Stimulated activated CD8-positive, alpha-beta memory T cell treated with anti-CD3 and anti-CD28 coated beads, Interleukin-4, amount 100 ng/mL, for 48 hours (primary cell): Measurements from ENCODE around the gene RNU1-2.
"Not testable (repeated sequence)": the region's sequence is repeated elsewhere in the genome, so short reads cannot be mapped to it uniquely, and the experiment has no call there.

Experiments used
- DNase-seq: peaks from one replicate; pipeline ENCODE4 v3.0.0-alpha.2; 2020

RNU1-2 gene

DNA sequence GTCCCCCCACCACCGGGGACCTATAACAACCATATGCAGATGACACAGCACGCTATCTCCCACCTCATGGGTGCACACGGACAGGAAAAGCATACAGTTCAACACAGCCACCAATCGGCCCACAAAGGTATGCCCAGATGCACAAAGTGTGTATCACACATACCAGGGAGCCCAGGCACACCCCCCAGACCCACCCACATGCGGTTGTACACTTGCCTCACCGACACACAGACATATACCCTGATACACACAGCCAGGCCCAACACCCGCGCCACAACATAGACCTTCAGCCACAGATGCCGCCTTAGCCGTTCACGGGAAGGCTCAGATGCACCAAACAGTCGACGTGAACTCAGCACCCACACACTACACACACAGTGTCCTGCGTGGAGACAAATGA, 31.5 kb downstream of the RNU1-2 start:
- no peak for DNase-seq

DNA sequence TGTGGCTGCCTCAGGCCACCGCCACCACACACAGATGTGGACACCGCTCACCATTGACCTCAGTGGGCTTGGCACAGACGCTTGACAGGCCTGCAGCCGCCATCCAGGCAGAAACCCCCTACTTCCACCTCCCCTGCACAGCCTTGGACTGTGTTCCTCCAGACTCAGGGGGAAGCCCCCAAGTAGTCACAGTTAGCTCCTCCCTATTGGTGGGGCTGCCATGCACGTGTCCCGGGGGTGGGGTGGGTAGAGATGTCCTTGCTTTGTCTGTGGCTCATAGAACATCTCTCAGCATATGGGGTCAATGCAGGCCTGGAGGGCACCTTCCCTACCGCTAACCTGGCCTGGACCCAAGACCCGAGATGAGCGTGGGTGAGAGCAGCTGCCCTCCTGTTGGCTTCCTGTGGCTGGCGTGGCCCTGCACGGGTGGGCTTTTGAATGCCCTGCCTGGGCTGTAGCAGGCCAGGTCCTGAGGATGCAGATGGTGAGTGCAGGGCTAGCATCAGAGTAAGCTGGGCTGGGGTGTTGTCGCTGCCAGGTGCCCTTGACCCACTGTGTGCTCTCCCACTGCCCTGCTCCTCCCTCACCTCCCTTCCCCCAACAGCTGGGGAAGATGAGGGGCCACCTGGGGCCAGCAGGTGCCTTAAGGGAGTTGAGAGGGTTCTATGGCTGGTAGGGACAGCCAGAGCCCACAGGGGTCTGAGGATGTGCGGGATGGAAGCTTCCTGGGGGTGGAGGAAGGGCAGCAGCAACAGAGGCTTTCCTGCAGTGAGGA, 32.1 kb downstream of the RNU1-2 start:
- no peak for DNase-seq

- DNase-seq, result not testable (repeated sequence)
These were observed 33.6 kb downstream of the RNU1-2 start for GRCh38 chr1:16929146-16930041.

GRCh38 chr1:16931206-16931934, 35.6 kb downstream of the RNU1-2 start:
- not testable (repeated sequence) for DNase-seq

- not testable (repeated sequence) for DNase-seq
These were observed 38.2 kb downstream of the RNU1-2 start for GRCh38 chr1:16933945-16934344.

GRCh38 chr1:16936580-16936979, 40.8 kb downstream of the RNU1-2 start:
- DNase-seq, result not testable (repeated sequence)

DNA sequence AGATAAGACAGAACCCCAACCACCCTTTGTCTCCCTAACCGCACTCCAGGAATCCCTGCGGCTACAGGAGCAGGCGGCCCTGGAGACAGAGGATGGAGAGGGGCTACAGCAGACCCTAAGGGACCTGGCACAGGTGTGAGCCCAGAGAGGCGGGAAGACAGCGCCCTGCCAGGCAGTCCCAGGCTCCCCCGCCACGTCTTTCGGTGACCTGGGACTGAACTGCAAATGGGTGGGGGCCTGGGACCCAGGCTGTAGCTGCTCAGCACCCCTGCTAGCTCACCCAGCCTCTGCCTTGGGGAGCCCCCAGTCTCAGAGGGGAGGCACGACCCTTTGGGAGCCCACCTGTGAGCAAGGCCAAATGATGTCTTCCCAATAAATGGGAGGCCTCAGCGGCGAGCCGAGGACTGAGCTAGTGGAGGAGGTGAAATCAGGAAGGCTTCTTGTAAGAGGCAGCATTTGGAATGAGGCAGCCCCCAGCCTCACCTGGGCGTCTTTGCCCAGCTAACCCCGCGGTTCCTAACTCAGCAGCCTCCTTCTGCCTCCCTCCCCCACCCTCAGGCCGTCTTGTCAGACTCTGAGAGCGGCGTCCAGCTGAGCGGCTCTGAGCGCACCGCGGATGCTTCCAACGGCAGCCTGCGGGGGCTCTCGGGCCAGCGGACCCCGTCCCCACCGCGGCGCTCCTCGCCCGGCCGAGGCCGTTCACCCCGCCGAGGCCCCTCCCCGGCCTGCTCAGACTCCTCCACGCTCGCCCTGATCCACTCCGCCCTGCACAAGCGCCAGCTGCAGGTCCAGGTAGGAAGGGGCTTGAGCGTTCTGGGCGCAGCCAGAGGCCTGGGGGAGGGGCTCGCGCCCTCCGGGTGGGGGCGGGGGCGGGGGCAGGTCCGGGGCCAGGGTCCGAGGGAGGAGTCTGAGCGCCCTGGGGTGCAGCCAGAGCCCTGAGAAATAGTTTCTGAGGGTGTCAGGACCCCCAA, 42.9 kb downstream of the RNU1-2 start:
- no peak for DNase-seq

DNA sequence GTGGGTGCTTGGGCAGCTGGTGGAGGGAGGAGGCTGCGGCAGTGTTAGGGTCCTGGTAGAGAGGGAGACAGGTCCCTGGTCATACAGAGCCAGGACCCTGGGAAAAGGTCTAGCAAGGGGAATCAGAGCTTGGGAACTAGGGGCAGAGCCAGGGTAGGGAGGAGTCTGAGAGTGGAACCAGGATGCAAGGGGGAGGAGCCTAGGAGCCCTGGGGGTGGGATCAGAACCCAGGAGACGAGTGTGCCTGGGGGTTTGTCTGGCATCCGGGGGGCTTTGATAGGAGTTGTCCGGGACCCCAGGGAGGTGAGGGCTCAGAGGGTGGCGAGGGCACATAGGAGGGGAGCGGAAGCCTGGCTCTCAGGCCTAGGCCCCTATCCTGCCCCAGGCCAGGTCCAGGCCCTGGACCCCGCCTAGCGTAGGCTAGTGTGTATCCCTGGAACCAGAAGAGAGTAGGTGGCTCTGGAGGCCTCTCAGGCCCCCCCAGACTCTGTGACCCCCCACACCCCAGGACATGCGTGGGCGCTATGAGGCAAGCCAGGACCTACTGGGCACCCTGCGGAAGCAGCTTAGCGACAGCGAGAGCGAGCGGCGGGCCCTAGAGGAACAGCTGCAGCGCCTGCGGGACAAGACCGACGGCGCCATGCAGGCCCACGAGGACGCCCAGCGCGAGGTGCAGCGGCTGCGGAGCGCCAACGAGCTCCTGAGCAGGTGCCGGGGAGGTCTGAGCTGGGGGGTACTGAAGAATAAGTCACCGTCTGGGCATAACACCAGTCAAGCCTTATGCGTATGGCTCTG, 43.8 kb downstream of the RNU1-2 start:
- DNase-seq, result not testable (repeated sequence)

DNA sequence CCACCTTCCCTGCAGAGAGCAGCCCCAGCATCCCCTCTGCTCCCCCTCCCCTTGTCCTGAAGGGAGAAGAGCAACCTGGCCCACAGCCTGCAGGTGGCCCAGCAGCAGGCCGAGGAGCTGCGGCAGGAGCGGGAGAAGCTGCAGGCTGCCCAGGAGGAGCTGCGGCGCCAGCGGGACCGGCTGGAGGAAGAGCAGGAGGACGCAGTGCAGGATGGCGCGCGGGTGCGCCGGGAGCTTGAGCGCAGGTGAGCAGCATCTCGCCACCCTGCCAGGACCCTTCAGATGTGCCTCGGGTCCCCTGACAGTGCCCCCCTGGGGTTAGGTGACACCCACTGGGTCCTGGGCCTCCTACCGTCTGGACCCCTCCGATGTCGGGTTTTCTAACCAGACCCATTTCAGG, 48.3 kb downstream of the RNU1-2 start:
- no peak for DNase-seq

DNA sequence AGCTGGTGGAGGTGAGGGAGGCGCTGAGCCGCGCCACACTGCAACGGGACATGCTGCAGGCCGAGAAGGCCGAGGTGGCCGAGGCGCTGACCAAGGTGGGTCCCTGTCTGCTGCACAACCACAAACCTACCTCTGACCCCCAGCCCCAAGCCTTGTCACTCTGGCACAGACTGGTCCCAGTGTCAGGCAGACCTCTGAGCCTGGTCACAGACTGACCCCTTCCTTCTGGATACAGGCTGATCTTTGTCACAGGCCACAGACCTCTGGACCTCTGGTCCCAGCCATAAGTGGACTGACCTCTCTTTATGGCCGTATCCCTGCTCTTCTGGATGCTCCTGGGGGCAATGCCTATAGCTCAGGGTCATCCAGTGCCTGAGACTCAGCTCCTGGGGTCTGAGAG, 49.7 kb downstream of the RNU1-2 start:
- DNase-seq, result not testable (repeated sequence)
